GM12865 (cell line): ENCODE data around the gene ARHGEF28.

ENCODE experiments used
- DNase-seq: peaks from one replicate; pipeline ENCODE4 v3.0.0; 2010; ENCODE audit warnings: low read depth
- H3K4me3 ChIP-seq: 2 replicates; pipeline ENCODE4 v1.5.1; 2011; ENCODE audit warnings: mild to moderate bottlenecking, low read depth, low read length, control low read depth
- TF ChIP-seq, protein P1 (sequence below): IDR thresholded peaks from 2 replicates; pipeline ENCODE4 v1.5.1; 2011; ENCODE audit warnings: low read length, control low read depth, low read depth, inconsistent platforms; ENCODE audit not compliant: insufficient read depth; ENCODE audit errors: missing control alignments

Gene ARHGEF28

DNA sequence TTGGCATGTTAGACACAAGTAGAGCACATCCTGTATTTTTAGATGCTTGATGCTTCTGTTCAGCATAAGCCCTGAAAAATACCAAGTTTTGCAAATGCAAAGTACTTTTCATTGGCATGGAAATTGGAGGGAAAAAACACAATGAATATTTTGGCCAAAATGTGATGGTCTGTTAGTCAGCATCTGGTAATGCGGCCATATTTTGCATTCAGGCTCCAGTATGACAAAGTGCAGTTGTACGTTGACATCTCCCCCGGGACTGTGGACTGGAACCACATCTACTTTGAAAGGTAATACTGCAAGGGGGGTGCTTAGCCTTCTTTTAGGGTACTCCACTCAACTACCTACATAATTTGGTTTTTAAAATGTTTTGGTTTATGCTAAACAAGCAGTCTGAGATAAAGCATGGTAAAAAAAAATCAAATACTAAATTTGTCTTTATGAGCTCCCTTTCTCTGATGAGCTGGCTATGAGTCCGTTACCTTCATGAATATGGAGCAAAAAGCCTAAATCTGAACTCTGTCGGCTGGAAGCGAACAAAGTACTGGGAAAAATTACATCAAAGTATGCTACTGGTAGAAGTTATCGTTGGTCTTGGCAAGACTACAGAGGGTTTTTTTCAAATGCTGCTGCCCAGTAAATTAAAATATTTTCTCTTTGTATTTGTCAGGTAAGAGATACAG, 297.0 kb downstream of the ARHGEF28 start:
- no peak overlapping the region for H3K4me3 ChIP-seq
- DNase-seq, result no peak
- TF ChIP-seq, protein P1, sequence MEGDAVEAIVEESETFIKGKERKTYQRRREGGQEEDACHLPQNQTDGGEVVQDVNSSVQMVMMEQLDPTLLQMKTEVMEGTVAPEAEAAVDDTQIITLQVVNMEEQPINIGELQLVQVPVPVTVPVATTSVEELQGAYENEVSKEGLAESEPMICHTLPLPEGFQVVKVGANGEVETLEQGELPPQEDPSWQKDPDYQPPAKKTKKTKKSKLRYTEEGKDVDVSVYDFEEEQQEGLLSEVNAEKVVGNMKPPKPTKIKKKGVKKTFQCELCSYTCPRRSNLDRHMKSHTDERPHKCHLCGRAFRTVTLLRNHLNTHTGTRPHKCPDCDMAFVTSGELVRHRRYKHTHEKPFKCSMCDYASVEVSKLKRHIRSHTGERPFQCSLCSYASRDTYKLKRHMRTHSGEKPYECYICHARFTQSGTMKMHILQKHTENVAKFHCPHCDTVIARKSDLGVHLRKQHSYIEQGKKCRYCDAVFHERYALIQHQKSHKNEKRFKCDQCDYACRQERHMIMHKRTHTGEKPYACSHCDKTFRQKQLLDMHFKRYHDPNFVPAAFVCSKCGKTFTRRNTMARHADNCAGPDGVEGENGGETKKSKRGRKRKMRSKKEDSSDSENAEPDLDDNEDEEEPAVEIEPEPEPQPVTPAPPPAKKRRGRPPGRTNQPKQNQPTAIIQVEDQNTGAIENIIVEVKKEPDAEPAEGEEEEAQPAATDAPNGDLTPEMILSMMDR, result no peak

GRCh38 chr5:73928476-73929070, 302.6 kb downstream of the ARHGEF28 start:
- TF ChIP-seq, protein P1, result no peak
- no peak overlapping the region for H3K4me3 ChIP-seq
- DNase-seq, result no peak

GRCh38 chr5:73935719-73936118, 309.7 kb downstream of the ARHGEF28 start:
- TF ChIP-seq, protein P1, result no peak
- no peak overlapping the region for H3K4me3 ChIP-seq
- no peak for DNase-seq

- H3K4me3 ChIP-seq, result no peak overlapping the region
- no peak for DNase-seq
- TF ChIP-seq, protein P1, result no peak
These were observed 312.4 kb downstream of the ARHGEF28 start for GRCh38 chr5:73938280-73938937.

DNA sequence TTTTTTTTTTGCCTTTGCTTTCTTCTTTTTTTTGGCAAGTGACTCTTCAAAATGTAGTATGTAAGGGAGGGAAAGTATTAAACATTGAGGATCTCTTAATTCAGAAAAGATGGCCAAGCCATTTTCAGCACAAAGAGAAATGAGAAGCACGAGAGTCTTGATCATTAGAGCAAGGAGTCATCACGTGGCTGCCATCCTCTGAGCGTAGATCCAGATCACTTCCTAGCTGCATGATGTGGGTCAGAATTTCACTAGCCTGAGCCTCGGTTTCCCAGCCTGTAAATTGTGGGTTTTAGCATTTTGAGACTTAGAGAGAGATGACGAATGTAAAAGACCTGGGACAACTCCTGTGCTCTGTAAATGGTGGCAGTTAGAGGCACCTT, 312.9 kb downstream of the ARHGEF28 start:
- no peak overlapping the region for H3K4me3 ChIP-seq
- TF ChIP-seq, protein P1, result no peak
- no peak for DNase-seq

DNA sequence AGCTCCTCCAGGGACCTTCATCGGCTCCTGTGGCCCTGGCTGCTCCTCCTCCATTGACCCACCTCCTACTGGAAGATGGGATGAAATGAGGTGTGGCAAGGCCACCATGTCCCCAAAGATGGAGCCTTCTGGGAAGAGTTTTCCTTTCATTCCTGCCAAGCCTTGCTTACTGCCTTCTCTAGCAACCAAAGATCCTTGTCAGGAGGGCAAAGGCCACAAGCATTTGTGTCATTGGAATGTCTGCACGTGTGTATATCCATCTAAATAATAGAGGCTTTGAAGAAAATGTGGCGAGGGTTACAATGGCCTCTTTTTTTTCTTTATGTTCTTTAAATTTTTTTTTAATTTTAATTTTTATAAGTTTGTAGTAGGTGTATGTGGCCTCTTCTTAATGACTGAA, 313.6 kb downstream of the ARHGEF28 start:
- no peak for DNase-seq
- TF ChIP-seq, protein P1, result no peak
- H3K4me3 ChIP-seq, result no peak overlapping the region
